ENCODE measurements around the gene PI4KB. TPM values are rescaled to one million over a fixed set of nuclear protein-coding genes. Genes with fewer than 3 reads are reported as not detected.
A peak's percentile ranks its signal among the peaks of the same experiment; 100 is the strongest.

The PI4KB gene
- total and polyA plus RNA-seq, 9 of the 15 experiments (the other 6 are each of a cell fraction or from before 2014, with no cell fraction given): 3.1 to 65.4 (median 45.1) TPM

DNA sequence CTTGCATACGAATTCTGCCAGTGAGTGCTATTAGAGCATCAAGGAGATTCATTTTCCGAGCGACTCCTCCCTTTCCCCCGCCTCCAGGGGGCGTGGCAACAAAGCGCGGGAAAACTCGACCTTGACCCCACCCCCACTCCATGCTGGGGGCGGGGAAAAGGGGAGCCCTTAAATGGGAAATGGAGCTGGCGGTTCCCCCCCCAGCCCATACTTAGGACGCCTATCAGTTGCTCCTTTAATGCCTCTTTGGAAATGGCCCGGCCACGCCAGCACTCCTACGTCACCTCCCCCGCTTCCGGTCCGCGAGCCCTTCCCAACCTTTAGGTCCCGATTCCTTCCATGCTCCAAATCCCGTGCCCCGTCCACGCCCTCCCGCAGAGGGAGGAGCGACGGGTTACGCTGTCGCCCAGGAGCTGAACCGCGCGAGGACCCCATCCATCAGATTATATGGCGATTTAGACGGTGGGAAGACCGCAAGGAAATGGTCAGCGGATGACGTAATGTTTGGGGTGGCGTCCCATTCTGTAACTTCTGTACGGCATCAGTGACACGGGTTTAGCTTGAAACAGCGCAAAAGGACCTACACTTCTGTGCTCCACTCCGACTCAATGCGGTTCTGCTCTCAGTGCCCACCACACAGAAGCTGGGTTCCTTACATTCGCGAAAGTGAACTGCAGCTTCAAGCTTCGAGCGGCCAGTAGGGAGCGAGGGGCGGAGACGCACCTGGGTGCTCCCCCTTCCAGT, 45.8 kb downstream of the PI4KB start (continued):
- TF ChIP-seq MGA (IDR thresholded peaks at IDR 0.05) (peak; percentile 92), FOXP1 (CRISPR knock-in tag; IDR thresholded peaks at IDR 0.05) (peak; percentile 61; the same call in 1 of the 2 replicates), POLR2A (conservative IDR thresholded peaks at IDR 0.05) (peak; percentile 95), ZNF239 (CRISPR knock-in tag; IDR thresholded peaks at IDR 0.05) (0 out of 2 replicates have a peak, but pooled peaks have one; percentile 8), NR2C1 (IDR thresholded peaks at IDR 0.05) (peak; percentile 67), NR2C1 (tag; IDR thresholded peaks at IDR 0.05) (peak; percentile 70), ATF2 (CRISPR knock-in tag; IDR thresholded peaks at IDR 0.05) (peak; percentile 88), E2F8 (IDR thresholded peaks at IDR 0.05; ENCODE audit: low read depth, partially characterized antibody) (peak; percentile 100), ZNF696 (CRISPR knock-in tag; conservative IDR thresholded peaks at IDR 0.05) (no peak)
- TF ChIP-seq, protein P1, sequence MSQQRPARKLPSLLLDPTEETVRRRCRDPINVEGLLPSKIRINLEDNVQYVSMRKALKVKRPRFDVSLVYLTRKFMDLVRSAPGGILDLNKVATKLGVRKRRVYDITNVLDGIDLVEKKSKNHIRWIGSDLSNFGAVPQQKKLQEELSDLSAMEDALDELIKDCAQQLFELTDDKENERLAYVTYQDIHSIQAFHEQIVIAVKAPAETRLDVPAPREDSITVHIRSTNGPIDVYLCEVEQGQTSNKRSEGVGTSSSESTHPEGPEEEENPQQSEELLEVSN (IDR thresholded peaks at IDR 0.05; ENCODE audit: borderline replicate concordance in 1 of 2, extremely low read depth in 1 of 2, insufficient read depth in 1 of 2, insufficient read length in 1 of 2, low read depth in 1 of 2, low read length in 1 of 2, poor library complexity in 1 of 2, severe bottlenecking in 1 of 2): peak; percentile 95 to 98
